ENCODE results near the gene OXER1. TPM values are rescaled to one million over a fixed set of nuclear protein-coding genes. Genes with fewer than 3 reads are reported as not detected.
A peak's percentile ranks its signal among the peaks of the same experiment; 100 is the strongest.

Gene OXER1
- total and polyA plus RNA-seq, 12 donors = 0.16 to 11.2 (median 1.5) TPM; not detected in 1

- Histone ChIP-seq H3K27me3 (no peaks in the 10 kb centered on the region), H3K27ac (no peak overlapping the region), H3K4me3 (no peak overlapping the region), H3K4me1 (replicated peaks in 1 of 2) (no peaks in the 10 kb centered on the region), H3K9me3 (replicated peaks in 1 of 3) (no peaks in the 10 kb centered on the region), H3K36me3 (replicated peaks in 1 of 2) (no peaks in the 10 kb centered on the region)
- peak in 1 of 7 donors; percentile 42 for DNase-seq
- TF ChIP-seq CTCF (IDR thresholded peaks at IDR 0.05) = no peak
- TF ChIP-seq POLR2A (IDR thresholded peaks at IDR 0.05) = no peak
- intact Hi-C loops (cut with DNase I) = no loop called here
- 59 to 73% (median 71%) methylated on average over 4 of the region's 4 CpGs for WGBS, 4 donors
Measured at GRCh38 chr2:42801381-42801780, 37.4 kb upstream of the OXER1 start.

DNA sequence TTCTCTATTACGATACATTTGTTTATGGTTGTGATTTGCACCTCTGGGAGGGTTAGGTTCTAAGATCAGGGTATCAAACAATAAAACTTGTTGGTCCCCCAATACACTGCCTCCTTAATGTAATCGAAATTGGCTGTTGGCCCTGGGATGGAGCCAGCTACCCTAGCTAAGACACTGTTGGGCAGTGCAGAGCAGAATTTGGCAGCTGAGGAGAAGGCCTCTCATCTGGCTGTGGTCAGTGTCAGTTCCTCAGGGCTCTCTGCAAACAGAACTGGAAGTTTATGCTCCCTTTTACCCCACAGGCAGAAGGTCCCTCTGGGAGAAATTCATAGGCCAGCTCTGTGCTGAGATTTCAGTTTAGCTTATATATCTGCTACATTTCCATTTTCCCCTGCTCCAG, 37.0 kb upstream of the OXER1 start:
- Histone ChIP-seq H3K27me3 (no peaks in the 10 kb centered on the region), H3K4me1 (replicated peaks in 1 of 2) (no peaks in the 10 kb centered on the region), H3K9me3 (replicated peaks in 1 of 3) (no peaks in the 10 kb centered on the region), H3K4me3 (no peak overlapping the region), H3K36me3 (replicated peaks in 1 of 2) (no peaks in the 10 kb centered on the region), H3K27ac (no peak overlapping the region)
- WGBS, 4 donors = 34 to 80% (median 74%) methylated on average over 2 of the region's 2 CpGs
- DNase-seq = peak in 1 of 7 donors; percentile 52
- intact Hi-C loops (cut with DNase I) = no loop called here
- TF ChIP-seq POLR2A (IDR thresholded peaks at IDR 0.05) (no peak), CTCF (IDR thresholded peaks at IDR 0.05) (no peak)

- intact Hi-C loops (cut with DNase I) = no loop called here
- Histone ChIP-seq H3K27me3 (no peaks in the 10 kb centered on the region), H3K4me3 (no peak overlapping the region), H3K9me3 (replicated peaks in 1 of 3) (no peaks in the 10 kb centered on the region), H3K4me1 (replicated peaks in 1 of 2) (no peaks in the 10 kb centered on the region), H3K27ac (no peak overlapping the region), H3K36me3 (replicated peaks in 1 of 2) (no peaks in the 10 kb centered on the region)
- no peak for DNase-seq
- TF ChIP-seq CTCF (IDR thresholded peaks at IDR 0.05) (no peak), POLR2A (IDR thresholded peaks at IDR 0.05) (no peak)
- 88 to 100% (median 91%) methylated on average over 4 of the region's 4 CpGs for WGBS, 4 donors
Measured at GRCh38 chr2:42800461-42800962, 36.6 kb upstream of the OXER1 start.

GRCh38 chr2:42799881-42800280, 35.9 kb upstream of the OXER1 start:
- intact Hi-C loops (cut with DNase I) = no loop called here
- Histone ChIP-seq H3K27ac (no peak overlapping the region), H3K27me3 (no peaks in the 10 kb centered on the region), H3K4me3 (no peak overlapping the region), H3K4me1 (replicated peaks in 1 of 2) (no peaks in the 10 kb centered on the region), H3K36me3 (replicated peaks in 1 of 2) (no peaks in the 10 kb centered on the region), H3K9me3 (replicated peaks in 1 of 3) (no peaks in the 10 kb centered on the region)
- peak in 1 of 7 donors; percentile 33 for DNase-seq
- 71 to 95% (median 80%) methylated on average over 4 of the region's 4 CpGs for WGBS, 4 donors
- TF ChIP-seq POLR2A (IDR thresholded peaks at IDR 0.05) (no peak), CTCF (IDR thresholded peaks at IDR 0.05) (no peak)
